IMR-90 (cell line): Measurements from ENCODE around the gene CCDC141. TPM values are rescaled to one million over a fixed set of nuclear protein-coding genes. Genes with fewer than 3 reads are reported as not detected.

Experiments used
- ATAC-seq: fragments of 200-7000 bp; cut with Tn5 transposase; 2 replicates; pipeline ENCODE4 v1.9.1; 2020; ENCODE audit warnings: low read depth, mild to moderate bottlenecking, moderate library complexity
- BruUV-seq: library from RNA; stranded (reverse); fragments of 400-500 nt; replicated peaks from 2 replicates; lab custom pipeline; 2021; lab: Mats Ljungman, UMichigan
- CTCF ChIA-PET: fragments of 300-600 bp; formaldehyde crosslinking; extraction: SDS; loops from one replicate; lab custom pipeline; 2021; ENCODE audit warnings: antibody characterized with exemption; lab: Yijun Ruan, JAX
- POLR2A ChIA-PET: fragments of 300-600 bp; sonication (Branson Sonifier 250); formaldehyde crosslinking; loops from one replicate; lab custom pipeline; 2022; ENCODE audit warnings: antibody characterized with exemption; ENCODE audit not compliant: unreplicated experiment; lab: Charles Lee
- DNase-seq: peaks from one replicate; pipeline ENCODE4 v3.0.0; 2013
- H2AFZ ChIP-seq: replicated peaks from 2 replicates; pipeline ENCODE3; 2013; ENCODE audit warnings: low read length, mild to moderate bottlenecking; ENCODE audit not compliant: poor library complexity
- H2AK5ac ChIP-seq: 2 replicates; pipeline ENCODE4 v1.6.1; 2013; ENCODE audit warnings: low read depth, low read length, inconsistent platforms
- H2AK9ac ChIP-seq: replicated peaks from 2 replicates; pipeline ENCODE3; 2013; ENCODE audit warnings: mild to moderate bottlenecking, low read depth, low read length, moderate library complexity; ENCODE audit not compliant: poor library complexity
- H2BK120ac ChIP-seq: 2 replicates; pipeline ENCODE4 v1.6.1; 2013; ENCODE audit warnings: low read depth, low read length, inconsistent platforms
- H2BK15ac ChIP-seq: 3 replicates; pipeline ENCODE4 v1.6.1; 2013; ENCODE audit warnings: low read depth, low read length, inconsistent platforms
- H2BK20ac ChIP-seq: 2 replicates; pipeline ENCODE4 v1.6.1; 2013; ENCODE audit warnings: low read depth, mild to moderate bottlenecking, inconsistent platforms, low read length, moderate library complexity
- H2BK5ac ChIP-seq: 2 replicates; pipeline ENCODE4 v1.6.1; 2013; ENCODE audit warnings: mild to moderate bottlenecking, low read depth, low read length, inconsistent platforms; ENCODE audit not compliant: poor library complexity, severe bottlenecking
- H3K14ac ChIP-seq: replicated peaks from 2 replicates; pipeline ENCODE4 v1.6.1; 2013; ENCODE audit warnings: low read depth, low read length, inconsistent platforms
- H3K18ac ChIP-seq: 2 replicates; pipeline ENCODE4 v1.6.1; 2013; ENCODE audit warnings: low read depth, low read length, control low read depth
- H3K23ac ChIP-seq: 2 replicates; pipeline ENCODE4 v1.6.1; 2013; ENCODE audit warnings: low read depth, low read length, inconsistent platforms
- H3K27ac ChIP-seq: 2 replicates; pipeline ENCODE4 v1.5.1; 2013; ENCODE audit warnings: mild to moderate bottlenecking, control low read depth, low read length; ENCODE audit not compliant: insufficient read depth
- H3K27me3 ChIP-seq: 2 replicates; pipeline ENCODE4 v1.6.1; 2013; ENCODE audit warnings: low read length; ENCODE audit not compliant: control insufficient read depth, insufficient read depth
- H3K36me3 ChIP-seq: 2 replicates; pipeline ENCODE4 v1.6.1; 2013; ENCODE audit warnings: low read length, mixed read lengths; ENCODE audit not compliant: control insufficient read depth, insufficient read depth
- H3K4ac ChIP-seq: 2 replicates; pipeline ENCODE4 v1.6.1; 2013; ENCODE audit warnings: low read depth, low read length, inconsistent platforms
- H3K4me1 ChIP-seq: 2 replicates; pipeline ENCODE4 v1.6.1; 2013; ENCODE audit warnings: low read length, mixed read lengths; ENCODE audit not compliant: control insufficient read depth, insufficient read depth
- H3K4me2 ChIP-seq: 2 replicates; pipeline ENCODE4 v1.6.1; 2013; ENCODE audit warnings: low read depth, mild to moderate bottlenecking, control low read depth, low read length, moderate library complexity
- H3K4me3 ChIP-seq: 2 replicates; pipeline ENCODE4 v1.5.1; 2013; ENCODE audit warnings: low read depth, mild to moderate bottlenecking, control low read depth, low read length, moderate library complexity; ENCODE audit not compliant: insufficient read depth
- H3K56ac ChIP-seq: 2 replicates; pipeline ENCODE4 v1.6.1; 2013; ENCODE audit warnings: low read length, inconsistent platforms; ENCODE audit not compliant: insufficient read depth; ENCODE audit errors: extremely low read depth
- H3K79me1 ChIP-seq, 2 experiments: 2 replicates each; pipeline ENCODE4 v1.6.1; 2013; ENCODE audit warnings: low read length in 2 of 2, inconsistent platforms in 1 of 2, low read depth in 1 of 2
- H3K9ac ChIP-seq: 2 replicates; pipeline ENCODE4 v1.6.1; 2013; ENCODE audit warnings: low read depth, low read length, control low read depth
- H3K9me1 ChIP-seq: 2 replicates; pipeline ENCODE4 v1.6.1; 2013; ENCODE audit warnings: low read length, inconsistent platforms; ENCODE audit not compliant: insufficient read depth
- H3K9me3 ChIP-seq: 2 replicates; pipeline ENCODE4 v1.6.1; 2013; ENCODE audit warnings: low read length; ENCODE audit not compliant: control insufficient read depth, insufficient read depth
- H4K20me1 ChIP-seq: 2 replicates; pipeline ENCODE4 v1.6.1; 2013; ENCODE audit warnings: low read length, inconsistent platforms; ENCODE audit not compliant: insufficient read depth
- H4K5ac ChIP-seq: 2 replicates; pipeline ENCODE4 v1.6.1; 2013; ENCODE audit warnings: mild to moderate bottlenecking, low read depth, low read length, control low read depth
- H4K8ac ChIP-seq, 2 experiments: 2 replicates each; pipeline ENCODE4 v1.6.1; 2013; ENCODE audit warnings: low read depth in 2 of 2, low read length in 2 of 2, control low read depth in 1 of 2, inconsistent platforms in 1 of 2
- H4K91ac ChIP-seq: 2 replicates; pipeline ENCODE4 v1.6.1; 2013; ENCODE audit warnings: low read depth, low read length, inconsistent platforms; ENCODE audit not compliant: insufficient read depth
- CEBPB ChIP-seq: IDR thresholded peaks from 2 replicates; pipeline ENCODE4 v1.6.1; 2012; ENCODE audit warnings: low read depth, low read length, improper control_type of control experiment
- ELK1 ChIP-seq: fragments of 150-350 bp; IDR thresholded peaks from 2 replicates; pipeline ENCODE4 v1.6.1; 2016; ENCODE audit warnings: low read depth, mild to moderate bottlenecking, low read length, moderate library complexity, borderline replicate concordance
- RFX5 ChIP-seq: IDR thresholded peaks from 2 replicates; pipeline ENCODE4 v1.8.0; 2012; ENCODE audit warnings: low read depth, mild to moderate bottlenecking, low read length, moderate library complexity
- SMC3 ChIP-seq: fragments of 150-350 bp; IDR thresholded peaks from 2 replicates; pipeline ENCODE4 v1.6.1; 2016; ENCODE audit warnings: low read depth, mild to moderate bottlenecking, antibody characterized with exemption, low read length, moderate library complexity
- WGBS, 2 experiments: methylation state at CpG; one replicate each; pipeline versions ENCODE4 v1.1.5 to v1.1.7; 2013; ENCODE audit warnings: missing lambda C conversion rate in 2 of 2; ENCODE audit not compliant: insufficient read length in 1 of 2; ENCODE audit errors: extremely low coverage in 2 of 2; 5-methylcytosine and 5-hydroxymethylcytosine counted together
- dilution Hi-C: fragments of 300-500 bp; cut with HindIII; formaldehyde crosslinking; loops from one replicate; pipeline ENCODE4 v1.14.3; 2018; ENCODE audit warnings: low sequenced_read_pairs; ENCODE audit not compliant: unreplicated experiment
- in situ Hi-C: fragments of 300-500 bp; cut with MboI; formaldehyde crosslinking; loops from 3 replicates; pipeline ENCODE4 v1.14.3; 2019; ENCODE audit warnings: low sequenced_read_pairs, inconsistent platforms, mixed read lengths
- intact Hi-C: fragments of 100-400 bp; cut with micrococcal nuclease; formaldehyde crosslinking; loops from 2 replicates; pipeline ENCODE4 v1.10.0; 2022
- polyA plus RNA-seq, 3 experiments: library from polyadenylated mRNA; depleted of rRNA; stranded (reverse); fragments of >200 nt; gene quantifications; 2 replicates each; pipeline ENCODE4 v1.2.3, GENCODE V29; 2012; ENCODE audit warnings: low replicate concordance in 1 of 3
- total RNA-seq: library from RNA; depleted of rRNA; stranded (reverse); fragments of >200 nt; gene quantifications from 2 replicates; pipeline ENCODE4 v1.2.3, GENCODE V29; 2012

Gene CCDC141
- total and polyA plus RNA-seq, 2 of the 4 experiments (the other 2 are of a cell fraction) = not detected

GRCh38 chr2:178858896-178859625, 190.9 kb downstream of the CCDC141 start:
- H2BK120ac ChIP-seq = no peak overlapping the region
- dilution Hi-C loops = no loop called here

More at GRCh38 chr2:178858896-178859625, 190.9 kb downstream of the CCDC141 start:
- Histone ChIP-seq H3K9me3 (no peaks in the 10 kb centered on the region), H2AK5ac (no peak overlapping the region), H3K79me1 (no peaks in the 10 kb centered on the region), H3K27me3 (no peaks in the 10 kb centered on the region), H2AFZ (no peak overlapping the region), H3K4me1 (peaks cover 6% of the 10 kb centered on the region), H2BK15ac (no peak overlapping the region), H3K56ac (no peak overlapping the region), H4K8ac (no peak overlapping the region), H2AK9ac (no peak overlapping the region), H3K18ac (no peak overlapping the region), H3K4me2 (no peak overlapping the region), H3K9me1 (no peaks in the 10 kb centered on the region), H4K20me1 (no peaks in the 10 kb centered on the region), H4K91ac (no peak overlapping the region), H4K5ac (no peak overlapping the region), H3K4ac (no peak overlapping the region), H2BK5ac (no peak overlapping the region), H3K9ac (no peak overlapping the region), H2BK20ac (no peak overlapping the region), H3K27ac (no peak overlapping the region), H3K36me3 (no peaks in the 10 kb centered on the region), H3K14ac (no peak overlapping the region), H3K4me3 (no peak overlapping the region), H3K23ac (no peak overlapping the region)
- WGBS, 2 experiments = no CpG with 5 or more reads among the region's 4 CpGs
- BruUV-seq = no TSS peak
- in situ Hi-C loops (no loop called here), intact Hi-C loops (no loop called here)
- POLR2A ChIA-PET = no interaction called here
- no peak for TF ChIP-seq CEBPB
- no peak for TF ChIP-seq SMC3
- TF ChIP-seq ELK1 = no peak
- TF ChIP-seq RFX5 = no peak
- ATAC-seq (no peak), DNase-seq (no peak)
- CTCF ChIA-PET = interaction anchor here (1.0 kb wide), 2 partner anchors 10 to 159 kb away, joined by 3 read pairs; no protein-coding TSS in a partner anchor
